ENCODE data around the gene TRPM7. TPM values are rescaled to one million over a fixed set of nuclear protein-coding genes. Genes with fewer than 3 reads are reported as not detected.
A peak's percentile ranks its signal among the peaks of the same experiment; 100 is the strongest.
"Not testable (repeated sequence)": the region's sequence is repeated elsewhere in the genome, so short reads cannot be mapped to it uniquely, and the experiment has no call there.

Gene TRPM7
- total RNA-seq, 1 donor from 2014 or later, result 37.1 TPM

GRCh38 chr15:50665938-50666337, 20.7 kb downstream of the TRPM7 start:
- DNase-seq (ENCODE audit: low read depth), result no peak

- DNase-seq (ENCODE audit: low read depth), result no peak
These were observed 31.0 kb downstream of the TRPM7 start for GRCh38 chr15:50655555-50655954.

- no peak for DNase-seq (ENCODE audit: low read depth)
These were observed 33.3 kb downstream of the TRPM7 start for GRCh38 chr15:50653156-50653743.

GRCh38 chr15:50652671-50653070, 33.9 kb downstream of the TRPM7 start:
- no peak for DNase-seq (ENCODE audit: low read depth)

GRCh38 chr15:50641318-50641717, 45.3 kb downstream of the TRPM7 start:
- DNase-seq (ENCODE audit: low read depth), result no peak

GRCh38 chr15:50636146-50636545, 50.5 kb downstream of the TRPM7 start:
- DNase-seq (ENCODE audit: low read depth), result no peak

- DNase-seq (ENCODE audit: low read depth), result no peak
These were observed 52.9 kb downstream of the TRPM7 start for GRCh38 chr15:50633653-50634052.

- DNase-seq (ENCODE audit: low read depth), result no peak
These were observed 58.2 kb downstream of the TRPM7 start for GRCh38 chr15:50628421-50628820.

- DNase-seq (ENCODE audit: low read depth), result peak; percentile 33
These were observed 59.1 kb downstream of the TRPM7 start for GRCh38 chr15:50627351-50628055.

GRCh38 chr15:50624616-50625168, 61.9 kb downstream of the TRPM7 start:
- no peak for DNase-seq (ENCODE audit: low read depth)

GRCh38 chr15:50622361-50622943, 64.1 kb downstream of the TRPM7 start:
- peak; percentile 7 for DNase-seq (ENCODE audit: low read depth)

GRCh38 chr15:50616960-50617359, 69.6 kb downstream of the TRPM7 start:
- DNase-seq (ENCODE audit: low read depth), result not testable (repeated sequence)

GRCh38 chr15:50616554-50616953, 70.0 kb downstream of the TRPM7 start:
- not testable (repeated sequence) for DNase-seq (ENCODE audit: low read depth)

- DNase-seq (ENCODE audit: low read depth), result no peak
These were observed 73.0 kb downstream of the TRPM7 start for GRCh38 chr15:50613600-50613999.

- DNase-seq (ENCODE audit: low read depth), result no peak
These were observed 79.5 kb downstream of the TRPM7 start for GRCh38 chr15:50607129-50607528.

GRCh38 chr15:50605462-50605861, 81.1 kb downstream of the TRPM7 start:
- no peak for DNase-seq (ENCODE audit: low read depth)

- not testable (repeated sequence) for DNase-seq (ENCODE audit: low read depth)
These were observed 84.6 kb downstream of the TRPM7 start for GRCh38 chr15:50602028-50602427.

- DNase-seq (ENCODE audit: low read depth), result no peak
These were observed 92.3 kb downstream of the TRPM7 start for GRCh38 chr15:50594311-50594710.

GRCh38 chr15:50593761-50594160, 92.8 kb downstream of the TRPM7 start:
- no peak for DNase-seq (ENCODE audit: low read depth)

GRCh38 chr15:50590288-50590687, 96.3 kb downstream of the TRPM7 start:
- DNase-seq (ENCODE audit: low read depth), result no peak

GRCh38 chr15:50577492-50577891, 109.1 kb downstream of the TRPM7 start:
- no peak for DNase-seq (ENCODE audit: low read depth)

GRCh38 chr15:50576166-50576565, 110.4 kb downstream of the TRPM7 start:
- DNase-seq (ENCODE audit: low read depth), result no peak
